Measurements from ENCODE around the gene ACOT6.

The ACOT6 gene

DNA sequence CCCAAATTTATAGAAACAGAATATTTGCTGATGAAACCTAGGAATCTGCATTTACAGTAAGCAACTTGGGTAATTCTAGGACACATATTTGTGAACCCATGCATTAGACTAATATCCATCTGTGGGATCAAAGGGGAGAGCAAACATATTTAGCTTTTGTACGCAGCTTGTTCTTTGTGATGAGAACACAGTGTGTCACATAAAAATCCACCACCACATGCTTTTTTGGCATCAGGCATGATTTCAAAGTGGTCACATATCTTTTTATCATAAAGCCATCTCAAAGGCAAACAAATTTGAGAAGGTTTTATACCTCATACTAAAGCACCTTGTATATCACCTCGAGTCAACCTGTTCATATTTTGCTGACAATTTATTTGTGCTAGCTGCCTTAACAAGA is 48.2 kb downstream of the ACOT6 start:
- no peak for DNase-seq (ENCODE audit: low read depth in 1 of 2, low spot score in 1 of 2)
- Histone ChIP-seq H3K27me3 (ENCODE audit: insufficient read depth, poor library complexity, severe bottlenecking) (no peaks in the 10 kb centered on the region), H3K27ac (replicated peaks) (no peak overlapping the region), H3K4me3 (replicated peaks; ENCODE audit: insufficient read depth, low read length) (no peak overlapping the region)
- no peak for TF ChIP-seq POLR2AphosphoS5 (IDR thresholded peaks at IDR 0.05; ENCODE audit: low read depth)
- TF ChIP-seq, protein P1, sequence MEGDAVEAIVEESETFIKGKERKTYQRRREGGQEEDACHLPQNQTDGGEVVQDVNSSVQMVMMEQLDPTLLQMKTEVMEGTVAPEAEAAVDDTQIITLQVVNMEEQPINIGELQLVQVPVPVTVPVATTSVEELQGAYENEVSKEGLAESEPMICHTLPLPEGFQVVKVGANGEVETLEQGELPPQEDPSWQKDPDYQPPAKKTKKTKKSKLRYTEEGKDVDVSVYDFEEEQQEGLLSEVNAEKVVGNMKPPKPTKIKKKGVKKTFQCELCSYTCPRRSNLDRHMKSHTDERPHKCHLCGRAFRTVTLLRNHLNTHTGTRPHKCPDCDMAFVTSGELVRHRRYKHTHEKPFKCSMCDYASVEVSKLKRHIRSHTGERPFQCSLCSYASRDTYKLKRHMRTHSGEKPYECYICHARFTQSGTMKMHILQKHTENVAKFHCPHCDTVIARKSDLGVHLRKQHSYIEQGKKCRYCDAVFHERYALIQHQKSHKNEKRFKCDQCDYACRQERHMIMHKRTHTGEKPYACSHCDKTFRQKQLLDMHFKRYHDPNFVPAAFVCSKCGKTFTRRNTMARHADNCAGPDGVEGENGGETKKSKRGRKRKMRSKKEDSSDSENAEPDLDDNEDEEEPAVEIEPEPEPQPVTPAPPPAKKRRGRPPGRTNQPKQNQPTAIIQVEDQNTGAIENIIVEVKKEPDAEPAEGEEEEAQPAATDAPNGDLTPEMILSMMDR (IDR thresholded peaks at IDR 0.05; ENCODE audit: insufficient read depth, low read length) = no peak
- no peak for TF ChIP-seq GABPA (IDR thresholded peaks at IDR 0.05; ENCODE audit: low read depth)
- no peak for TF ChIP-seq SPI1 (IDR thresholded peaks at IDR 0.05; ENCODE audit: borderline replicate concordance, low read depth)
- TF ChIP-seq, protein P2, sequence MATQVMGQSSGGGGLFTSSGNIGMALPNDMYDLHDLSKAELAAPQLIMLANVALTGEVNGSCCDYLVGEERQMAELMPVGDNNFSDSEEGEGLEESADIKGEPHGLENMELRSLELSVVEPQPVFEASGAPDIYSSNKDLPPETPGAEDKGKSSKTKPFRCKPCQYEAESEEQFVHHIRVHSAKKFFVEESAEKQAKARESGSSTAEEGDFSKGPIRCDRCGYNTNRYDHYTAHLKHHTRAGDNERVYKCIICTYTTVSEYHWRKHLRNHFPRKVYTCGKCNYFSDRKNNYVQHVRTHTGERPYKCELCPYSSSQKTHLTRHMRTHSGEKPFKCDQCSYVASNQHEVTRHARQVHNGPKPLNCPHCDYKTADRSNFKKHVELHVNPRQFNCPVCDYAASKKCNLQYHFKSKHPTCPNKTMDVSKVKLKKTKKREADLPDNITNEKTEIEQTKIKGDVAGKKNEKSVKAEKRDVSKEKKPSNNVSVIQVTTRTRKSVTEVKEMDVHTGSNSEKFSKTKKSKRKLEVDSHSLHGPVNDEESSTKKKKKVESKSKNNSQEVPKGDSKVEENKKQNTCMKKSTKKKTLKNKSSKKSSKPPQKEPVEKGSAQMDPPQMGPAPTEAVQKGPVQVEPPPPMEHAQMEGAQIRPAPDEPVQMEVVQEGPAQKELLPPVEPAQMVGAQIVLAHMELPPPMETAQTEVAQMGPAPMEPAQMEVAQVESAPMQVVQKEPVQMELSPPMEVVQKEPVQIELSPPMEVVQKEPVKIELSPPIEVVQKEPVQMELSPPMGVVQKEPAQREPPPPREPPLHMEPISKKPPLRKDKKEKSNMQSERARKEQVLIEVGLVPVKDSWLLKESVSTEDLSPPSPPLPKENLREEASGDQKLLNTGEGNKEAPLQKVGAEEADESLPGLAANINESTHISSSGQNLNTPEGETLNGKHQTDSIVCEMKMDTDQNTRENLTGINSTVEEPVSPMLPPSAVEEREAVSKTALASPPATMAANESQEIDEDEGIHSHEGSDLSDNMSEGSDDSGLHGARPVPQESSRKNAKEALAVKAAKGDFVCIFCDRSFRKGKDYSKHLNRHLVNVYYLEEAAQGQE (IDR thresholded peaks at IDR 0.05; ENCODE audit: insufficient replicate concordance, low read depth) = no peak

- no peak overlapping the region for H3K27ac ChIP-seq (replicated peaks)
- H3K4me3 ChIP-seq (replicated peaks; ENCODE audit: insufficient read depth, low read length) = no peak overlapping the region
- H3K27me3 ChIP-seq (ENCODE audit: insufficient read depth, poor library complexity, severe bottlenecking) = no peaks in the 10 kb centered on the region
- DNase-seq (ENCODE audit: low read depth in 1 of 2, low spot score in 1 of 2) = no peak
- TF ChIP-seq SPI1 (IDR thresholded peaks at IDR 0.05; ENCODE audit: borderline replicate concordance, low read depth) = no peak
- TF ChIP-seq GABPA (IDR thresholded peaks at IDR 0.05; ENCODE audit: low read depth) = no peak
- TF ChIP-seq POLR2AphosphoS5 (IDR thresholded peaks at IDR 0.05; ENCODE audit: low read depth) = no peak
- TF ChIP-seq, protein P1 (IDR thresholded peaks at IDR 0.05; ENCODE audit: insufficient read depth, low read length) = no peak
- TF ChIP-seq, protein P2 (IDR thresholded peaks at IDR 0.05; ENCODE audit: insufficient replicate concordance, low read depth) = no peak
Measured at GRCh38 chr14:73661872-73662271, 49.6 kb downstream of the ACOT6 start.

DNA sequence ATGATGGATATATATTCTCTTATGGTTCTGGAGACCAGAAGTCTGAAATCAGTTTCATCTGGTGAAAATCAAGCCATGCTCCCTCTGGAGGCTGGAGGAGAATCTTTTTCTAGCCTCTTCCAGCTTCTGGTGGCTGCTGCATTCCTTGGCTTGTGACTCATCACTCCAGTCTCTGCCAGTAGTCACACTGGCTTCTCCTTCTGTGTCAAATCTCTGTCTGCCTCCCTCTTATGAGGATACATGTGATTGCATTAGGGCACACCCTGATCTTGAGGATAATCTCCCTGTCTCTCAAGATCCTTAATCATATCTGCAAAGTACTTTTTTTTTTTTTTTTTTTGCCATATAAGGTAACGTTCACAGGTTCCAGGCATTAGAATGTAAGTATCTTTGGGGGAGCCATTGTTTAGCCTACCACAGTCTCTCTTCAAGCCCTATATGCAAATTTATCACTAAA is 50.2 kb downstream of the ACOT6 start:
- Histone ChIP-seq H3K27ac (replicated peaks) (no peak overlapping the region), H3K27me3 (ENCODE audit: insufficient read depth, poor library complexity, severe bottlenecking) (no peaks in the 10 kb centered on the region), H3K4me3 (replicated peaks; ENCODE audit: insufficient read depth, low read length) (no peak overlapping the region)
- no peak for DNase-seq (ENCODE audit: low read depth in 1 of 2, low spot score in 1 of 2)
- TF ChIP-seq GABPA (IDR thresholded peaks at IDR 0.05; ENCODE audit: low read depth) = no peak
- TF ChIP-seq, protein P1 (IDR thresholded peaks at IDR 0.05; ENCODE audit: insufficient read depth, low read length) = no peak
- TF ChIP-seq POLR2AphosphoS5 (IDR thresholded peaks at IDR 0.05; ENCODE audit: low read depth) = no peak
- TF ChIP-seq, protein P2 (IDR thresholded peaks at IDR 0.05; ENCODE audit: insufficient replicate concordance, low read depth) = no peak
- no peak for TF ChIP-seq SPI1 (IDR thresholded peaks at IDR 0.05; ENCODE audit: borderline replicate concordance, low read depth)

Data from HL-60 (cell line).